Hematopoietic multipotent progenitor cell (in vitro differentiated cells): Measurements from ENCODE around the gene DCBLD1. TPM values are rescaled to one million over a fixed set of nuclear protein-coding genes. Genes with fewer than 3 reads are reported as not detected.
A peak's percentile ranks its signal among the peaks of the same experiment; 100 is the strongest.
"Not testable (repeated sequence)": the region's sequence is repeated elsewhere in the genome, so short reads cannot be mapped to it uniquely, and the experiment has no call there.

Source experiments
- DNase-seq, 3 donors: peaks; one replicate each; pipeline ENCODE4 v3.0.0-alpha.2; 2011 to 2015; ENCODE audit warnings: low read depth in 2 of 3, low spot score in 2 of 3
- total RNA-seq: library from RNA; depleted of rRNA; stranded (reverse); fragments of >200 nt; gene quantifications from one replicate; pipeline ENCODE4 v1.2.3, GENCODE V29; 2012

Gene DCBLD1
- total RNA-seq, 1 donor = 0.81 TPM

DNA sequence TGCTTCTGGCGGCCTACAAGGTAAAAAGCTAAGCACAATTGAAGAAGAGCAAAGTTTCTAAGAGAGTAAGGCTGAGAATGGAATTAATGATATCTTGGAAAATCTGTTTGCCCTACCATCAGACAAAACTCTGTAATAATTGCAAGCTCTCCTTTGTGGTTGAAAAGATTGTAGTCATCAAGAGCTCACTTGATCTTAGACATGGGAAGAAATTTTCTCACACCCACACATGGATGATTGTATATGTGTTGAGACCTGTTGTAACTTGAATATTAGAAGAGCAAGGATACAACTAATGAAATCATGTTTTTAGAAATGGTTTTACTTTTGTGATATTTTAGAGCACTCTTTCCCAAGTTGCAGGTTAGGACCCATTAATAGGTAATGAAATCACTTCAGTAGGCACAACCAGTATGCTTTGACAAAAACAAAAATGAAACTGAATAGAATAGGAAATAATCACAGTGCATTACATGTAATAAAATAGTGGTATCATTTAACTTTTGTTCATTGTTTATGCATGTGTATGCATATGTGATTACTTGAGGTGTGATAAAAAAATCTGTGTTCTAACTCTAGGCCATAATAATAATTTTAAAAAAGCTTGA is 14.0 kb downstream of the DCBLD1 start:
- no peak for DNase-seq

DNA sequence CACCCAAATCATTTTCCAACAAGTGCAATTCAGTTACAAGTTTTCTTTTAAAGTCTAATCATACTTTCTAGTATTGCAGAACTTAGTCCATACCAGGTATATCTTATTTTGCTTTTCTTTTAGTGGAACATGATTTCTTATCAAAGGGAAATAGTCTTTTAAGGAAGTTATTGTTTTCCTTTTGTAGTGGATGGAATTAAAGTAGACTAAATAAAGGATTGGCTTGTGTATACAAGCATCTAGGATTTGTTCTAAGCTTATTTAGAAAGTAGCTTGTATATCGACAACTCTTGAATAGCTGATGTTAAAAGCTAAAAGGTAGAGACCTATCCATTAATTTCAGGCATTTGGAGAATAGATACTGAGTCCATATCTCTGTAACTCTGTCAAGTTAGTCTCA is 14.8 kb downstream of the DCBLD1 start:
- DNase-seq = no peak

DNA sequence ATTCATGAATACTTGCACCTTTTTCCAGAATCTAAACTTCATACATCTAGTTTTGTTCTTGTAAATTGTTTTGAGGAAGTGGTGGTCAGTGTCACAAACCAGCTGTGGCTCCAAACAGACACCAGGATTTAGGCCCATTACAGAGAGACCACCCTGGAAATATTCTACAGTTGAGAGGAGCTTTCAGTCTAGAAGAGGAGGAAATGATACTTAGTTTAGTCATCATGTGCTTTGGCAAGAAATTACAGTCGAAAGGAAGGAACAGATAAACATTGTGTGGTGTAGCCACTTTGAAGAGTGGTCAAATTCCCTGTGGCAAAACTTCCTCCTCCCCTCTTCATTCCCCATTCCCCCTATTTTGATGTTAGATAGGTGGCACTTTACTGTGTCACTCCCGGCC is 15.7 kb downstream of the DCBLD1 start:
- DNase-seq = peak in 2 of 3 donors; percentile 26 to 42

DNA sequence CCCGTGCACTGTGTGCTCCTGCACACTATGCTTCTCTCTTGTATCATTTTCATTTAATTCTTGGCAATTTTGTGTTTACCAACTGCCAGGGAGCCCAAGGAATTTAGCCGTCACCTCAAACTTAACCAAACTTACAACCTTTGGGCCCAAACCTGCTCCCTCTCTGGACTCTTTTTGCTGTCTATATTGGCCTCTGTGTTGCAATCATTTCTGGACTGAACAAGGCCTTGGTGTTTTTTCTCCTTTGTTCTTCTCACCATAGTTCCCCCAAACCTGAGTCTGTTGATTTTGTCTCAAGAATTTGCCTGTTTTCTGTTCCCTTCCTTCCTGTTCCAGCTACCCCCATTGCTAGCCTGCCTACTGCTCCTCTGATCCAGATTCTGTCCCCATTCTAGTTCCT is 19.2 kb downstream of the DCBLD1 start:
- DNase-seq = no peak

DNA sequence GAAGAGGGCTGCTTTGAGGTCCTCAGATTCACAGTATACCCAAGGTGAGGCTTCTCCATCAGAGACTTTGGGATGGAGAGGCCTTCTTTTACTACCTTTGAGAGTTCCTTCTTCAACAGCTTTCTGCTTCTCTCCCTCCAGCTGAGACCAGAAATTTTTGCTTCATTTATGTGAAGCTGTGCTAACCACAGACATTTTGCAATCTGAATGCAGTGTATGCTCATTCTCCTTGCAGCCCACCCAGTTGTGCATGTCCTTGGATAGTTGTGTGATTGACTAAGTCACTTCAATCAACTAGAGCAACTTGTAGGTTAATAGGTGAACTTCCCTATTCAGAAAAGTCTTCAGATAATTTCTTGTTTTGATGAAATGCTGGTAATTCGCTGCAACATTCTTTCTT is 20.1 kb downstream of the DCBLD1 start:
- no peak for DNase-seq

DNA sequence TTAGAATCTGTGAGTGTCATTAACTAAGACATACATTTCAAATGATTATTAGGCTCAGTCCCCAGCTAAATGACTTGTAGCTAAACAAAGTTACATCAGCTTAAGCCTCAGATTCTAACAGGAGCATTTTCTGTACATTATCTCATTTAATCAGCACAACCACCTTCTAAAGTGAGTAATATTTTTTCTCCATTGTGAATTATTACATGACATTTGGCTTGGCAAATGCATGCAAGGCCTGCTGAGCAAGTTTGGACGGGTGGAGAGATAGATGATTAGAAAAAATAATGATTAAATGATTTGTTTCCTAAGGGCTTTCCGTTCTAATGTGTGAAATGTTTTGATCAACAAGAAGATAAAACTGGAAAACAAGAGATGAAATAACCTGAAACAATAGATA is 20.7 kb downstream of the DCBLD1 start:
- DNase-seq = no peak

DNA sequence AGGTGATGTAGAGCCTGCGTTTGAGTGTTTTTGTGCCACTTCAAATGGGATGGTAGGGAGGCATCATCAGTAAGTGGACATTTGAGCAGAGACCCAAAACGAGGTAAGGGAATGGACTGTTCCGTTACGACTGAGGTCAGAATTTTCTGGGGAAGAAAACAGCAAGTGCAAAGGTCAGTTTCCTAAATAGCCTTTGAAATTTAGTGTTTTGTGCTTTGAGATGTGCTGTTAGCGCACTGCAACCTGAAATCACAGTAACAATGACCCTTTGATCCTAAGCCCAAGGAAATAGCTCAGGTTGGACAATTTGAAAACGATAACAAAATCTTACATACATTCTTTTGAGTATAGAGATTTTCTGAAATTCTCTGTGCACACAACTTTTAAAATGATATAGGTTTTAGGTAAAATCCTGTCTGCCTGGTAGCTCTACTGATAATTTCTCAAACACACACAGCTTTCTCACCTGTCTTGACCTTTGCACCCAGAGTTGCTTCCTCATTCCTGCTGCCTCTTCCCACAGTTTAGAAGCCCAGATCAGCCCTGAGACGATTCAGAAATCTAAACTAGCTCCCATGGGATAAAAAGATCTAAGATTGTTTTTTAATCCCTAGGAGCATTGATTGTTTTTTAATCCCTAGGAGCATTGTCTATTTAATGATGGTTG is 22.1 kb downstream of the DCBLD1 start:
- DNase-seq = no peak

DNA sequence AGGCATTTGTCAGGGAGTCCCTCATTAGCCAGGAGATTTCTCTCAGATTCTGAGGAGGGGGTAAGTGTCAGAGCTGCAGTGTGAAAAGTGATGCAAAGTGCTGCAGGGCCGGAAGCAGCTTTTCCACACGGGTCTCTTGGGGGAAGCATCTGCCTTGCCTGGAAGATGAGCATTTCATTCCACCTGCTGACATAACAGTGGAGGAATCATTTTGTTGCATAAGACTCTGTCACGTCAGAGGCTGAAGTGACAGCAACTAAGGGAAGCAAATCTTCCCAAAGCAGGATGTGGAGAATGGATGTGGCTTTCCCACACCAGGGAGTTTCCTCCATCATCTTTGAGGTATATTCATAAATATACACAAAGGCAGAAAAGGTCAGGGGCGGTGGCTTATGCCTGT is 22.8 kb downstream of the DCBLD1 start:
- no peak for DNase-seq

DNA sequence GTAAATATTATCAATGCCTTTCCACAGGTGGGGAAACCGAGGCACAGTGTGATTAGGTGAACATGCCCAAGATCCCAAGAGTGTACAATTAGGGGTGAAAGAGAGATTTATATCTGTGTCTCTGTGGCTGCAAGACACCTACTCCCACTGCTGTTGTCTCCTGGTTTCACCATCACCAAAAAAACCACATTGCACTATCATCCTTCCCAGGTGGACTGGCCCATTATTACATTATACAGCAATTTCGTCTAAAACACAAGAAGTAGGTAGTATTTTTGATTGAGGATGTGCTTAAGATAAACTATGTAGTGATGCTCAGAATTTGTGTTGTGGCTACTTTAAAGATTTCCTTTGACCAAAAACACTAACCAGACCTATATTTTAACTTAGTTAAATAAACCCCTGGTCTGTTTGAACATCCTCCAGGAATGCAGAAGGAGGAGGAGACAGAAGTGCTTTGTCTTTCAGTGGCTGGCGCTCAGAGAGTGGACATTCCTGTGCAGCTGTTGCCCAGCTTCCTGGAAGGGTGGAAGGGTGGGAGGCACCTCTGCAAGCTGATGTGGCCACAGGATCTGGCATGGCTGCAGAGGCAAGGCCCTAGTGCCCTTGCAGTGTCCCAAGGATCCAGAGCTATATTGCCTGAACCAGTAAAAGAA is 23.8 kb downstream of the DCBLD1 start:
- no peak for DNase-seq

DNA sequence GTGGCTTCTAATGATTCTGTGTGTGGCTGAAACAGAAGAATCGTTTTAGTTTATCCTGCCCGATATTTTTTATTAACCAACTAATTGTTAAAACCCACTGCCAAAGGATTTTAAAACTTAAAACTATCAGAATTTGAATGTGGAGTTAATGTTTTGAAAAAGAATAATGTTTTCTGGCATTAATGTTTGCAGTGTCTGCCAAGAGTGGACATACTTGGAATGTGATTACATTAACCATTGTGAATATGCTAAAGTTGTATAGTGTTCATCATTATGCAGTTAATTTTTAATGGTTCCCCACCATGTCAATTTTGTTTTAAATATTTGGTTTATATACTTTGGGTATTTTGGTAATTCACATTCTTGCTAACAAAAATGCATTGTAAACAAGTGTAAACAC is 24.4 kb downstream of the DCBLD1 start:
- DNase-seq = no peak

DNA sequence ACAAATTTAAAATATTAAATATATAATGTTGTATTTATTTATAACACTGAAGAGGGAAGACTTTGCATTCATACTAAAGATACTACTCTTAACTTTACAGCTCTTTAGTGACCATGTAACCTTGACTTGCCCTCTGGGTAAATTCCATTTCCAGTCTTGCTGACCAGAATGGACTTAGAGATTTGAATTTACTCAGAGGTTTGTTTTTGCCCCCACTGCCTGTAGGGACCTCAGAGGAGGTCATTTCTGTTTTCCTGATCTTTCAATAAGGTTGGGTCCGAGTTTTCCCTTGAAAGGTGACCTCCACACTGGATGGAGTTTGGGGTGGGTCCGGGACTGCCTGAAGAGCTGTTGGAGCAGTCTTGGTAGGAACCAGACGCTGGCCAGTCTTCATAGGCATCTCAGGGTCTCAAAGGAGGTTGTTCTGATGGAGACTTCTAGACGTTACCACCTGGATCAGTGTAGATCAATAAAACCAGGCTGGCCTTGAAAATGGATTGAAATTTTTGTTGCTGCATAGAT is 26.0 kb downstream of the DCBLD1 start:
- DNase-seq = no peak

DNA sequence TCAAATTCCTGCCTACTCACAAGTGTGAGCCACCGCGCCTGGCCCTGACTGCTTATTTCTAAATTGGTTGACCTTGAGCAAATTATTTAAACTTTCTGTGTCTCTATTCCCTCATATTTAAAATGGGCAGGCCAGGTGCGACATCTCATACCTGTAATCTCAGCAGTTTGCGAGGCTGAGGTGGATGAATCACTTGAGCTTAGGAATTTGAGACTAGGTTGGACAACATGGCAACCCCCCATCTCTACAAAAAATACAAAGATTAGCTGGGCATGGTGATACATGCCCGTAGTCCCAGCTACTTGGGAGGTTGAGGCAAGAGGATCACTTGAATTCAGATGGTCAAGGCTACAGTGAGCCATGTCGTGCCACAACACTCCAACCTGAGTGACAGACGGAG is 26.5 kb downstream of the DCBLD1 start:
- no peak for DNase-seq

DNA sequence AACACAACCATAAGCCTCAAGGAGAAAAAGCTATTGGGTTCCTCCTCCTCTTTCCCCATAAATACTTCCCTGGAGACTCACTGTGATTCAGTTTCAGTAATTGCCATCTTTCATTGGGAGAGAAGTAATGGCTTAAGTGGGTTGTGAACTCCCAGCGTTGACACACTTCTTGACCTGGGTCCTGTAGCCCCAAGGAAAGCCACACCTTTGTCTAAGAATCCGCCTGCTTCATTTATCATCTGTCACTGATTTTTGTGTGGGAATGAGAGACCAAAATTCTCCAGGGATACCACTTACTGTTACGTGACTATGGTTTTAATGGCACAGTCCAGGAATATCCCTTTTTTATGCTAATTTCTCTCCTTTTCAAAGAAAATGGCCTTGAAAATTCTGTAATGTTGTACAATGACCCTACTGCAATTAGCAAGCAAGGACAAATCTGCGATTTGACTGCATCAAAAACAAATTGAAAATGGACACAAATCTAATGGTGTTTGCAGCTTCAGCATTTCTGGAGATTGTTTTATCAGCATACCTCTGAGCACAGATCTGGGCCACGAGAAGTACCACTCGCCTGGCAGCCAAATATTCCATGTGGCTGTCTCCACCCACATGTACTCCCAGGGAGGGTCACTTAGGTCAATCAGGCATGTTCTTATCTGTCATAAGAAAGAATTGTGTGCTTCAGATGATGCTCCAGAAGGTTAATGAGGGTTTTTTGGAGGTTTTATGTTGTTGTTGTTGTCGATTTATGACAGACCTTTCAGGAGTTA is 29.8 kb downstream of the DCBLD1 start:
- DNase-seq = no peak

DNA sequence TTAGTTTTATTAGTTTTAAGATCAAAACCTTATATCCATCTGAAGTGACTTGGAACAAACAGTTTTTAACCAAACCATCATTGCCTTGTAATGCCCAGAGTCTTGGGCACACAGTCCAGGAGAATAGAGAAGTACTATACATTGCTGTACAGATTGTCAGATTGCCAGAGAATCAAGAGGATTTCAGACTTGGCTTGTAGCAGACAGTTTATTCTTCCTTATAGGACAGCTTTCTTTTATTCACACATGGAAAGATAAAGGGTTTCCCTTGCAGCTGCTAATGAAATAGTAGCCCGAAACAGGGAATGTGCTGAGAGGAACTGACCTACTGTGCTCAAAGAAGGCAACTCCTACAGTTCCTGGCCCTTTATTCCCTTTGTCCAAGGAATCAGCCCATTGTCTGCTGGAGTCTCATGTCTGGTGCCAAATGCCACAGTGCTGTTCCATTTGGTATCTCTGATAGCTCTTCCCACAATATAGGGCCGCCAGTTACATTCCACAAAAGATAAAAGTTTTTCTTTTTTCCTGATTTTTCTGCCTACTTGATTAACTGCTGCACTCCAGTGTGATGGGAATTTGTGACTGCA is 30.6 kb downstream of the DCBLD1 start:
- DNase-seq = no peak

DNA sequence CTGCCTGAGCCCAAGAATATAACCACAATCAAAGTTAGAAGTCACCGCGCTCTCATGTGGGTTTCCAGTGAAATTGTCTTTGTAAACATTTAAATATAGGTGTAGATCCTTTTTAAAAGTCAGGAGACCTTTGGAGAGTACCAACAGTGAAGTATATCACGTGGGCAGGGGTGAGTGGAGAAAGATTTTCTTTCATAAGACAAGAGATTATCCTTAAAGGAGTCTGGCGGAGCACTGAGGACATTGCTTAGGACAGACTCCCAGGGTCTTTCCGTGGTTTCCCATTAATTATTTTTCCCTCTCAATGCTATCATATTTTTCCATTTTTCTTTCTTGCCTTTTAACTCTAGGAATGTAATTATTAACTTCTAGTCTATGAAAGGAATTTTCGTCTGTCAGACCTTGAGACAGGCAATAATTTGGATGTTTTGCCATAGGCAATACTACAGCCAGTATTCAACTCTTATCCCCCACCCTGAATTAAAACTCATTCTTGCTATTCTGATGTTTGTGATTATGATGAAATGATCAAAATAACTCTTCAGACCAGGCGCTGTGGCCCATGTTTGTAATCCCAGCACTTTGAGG is 31.4 kb downstream of the DCBLD1 start:
- no peak for DNase-seq

DNA sequence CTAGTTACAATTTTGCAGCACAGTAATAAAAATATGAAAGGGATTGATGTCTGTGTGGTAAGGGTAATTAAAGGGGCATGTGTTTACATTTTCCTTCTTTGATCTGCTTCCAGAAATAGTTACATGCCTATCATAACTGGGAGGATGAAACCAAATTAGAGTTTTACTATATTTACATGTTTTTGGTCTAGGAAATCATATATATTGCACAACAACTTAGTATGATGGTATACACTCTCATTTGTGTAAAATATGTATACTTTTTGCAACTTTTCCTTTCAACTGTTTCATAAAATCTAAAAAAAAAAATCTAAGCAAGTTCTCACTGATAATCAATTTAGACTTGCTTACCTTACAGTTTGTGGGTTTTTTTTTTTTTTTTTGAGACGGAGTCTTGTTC is 32.2 kb downstream of the DCBLD1 start:
- DNase-seq = no peak

DNA sequence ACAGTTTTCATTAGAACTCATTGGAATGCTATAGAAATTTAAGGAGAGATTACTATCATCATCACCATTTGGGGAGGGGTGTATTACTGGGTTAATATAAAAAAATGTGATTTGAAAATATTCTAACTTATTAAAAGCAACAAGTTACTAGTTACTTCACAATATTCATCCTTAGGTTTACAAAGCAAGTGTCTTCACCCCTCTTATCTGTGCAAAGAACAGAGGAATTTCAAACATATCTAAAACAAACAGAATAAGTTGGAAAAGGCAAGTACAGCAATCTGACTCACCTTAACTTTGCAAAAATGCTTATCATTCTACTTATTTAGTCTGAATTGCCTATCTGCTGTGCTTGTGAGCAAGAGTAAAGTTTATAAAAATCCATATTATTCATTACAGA is 32.9 kb downstream of the DCBLD1 start:
- no peak for DNase-seq

DNA sequence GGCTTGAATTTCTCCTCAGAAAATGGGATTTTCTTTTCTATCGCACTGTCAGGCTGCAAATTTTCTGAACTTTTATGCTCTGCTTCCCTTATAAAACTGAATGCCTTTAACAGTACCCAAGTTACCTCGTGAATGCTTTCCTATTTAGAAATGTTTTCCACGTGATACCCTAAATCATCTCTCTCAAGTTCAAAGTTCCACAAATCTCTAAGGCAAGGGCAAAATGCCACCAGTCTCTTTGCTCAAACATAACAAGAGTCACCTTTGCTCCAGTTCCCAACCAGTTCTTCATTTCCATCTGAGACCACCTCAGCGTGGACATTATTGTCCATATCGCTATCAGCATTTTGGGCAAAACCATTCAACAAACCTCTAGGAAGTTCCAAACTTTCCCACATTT is 35.5 kb downstream of the DCBLD1 start:
- not testable (repeated sequence) for DNase-seq

DNA sequence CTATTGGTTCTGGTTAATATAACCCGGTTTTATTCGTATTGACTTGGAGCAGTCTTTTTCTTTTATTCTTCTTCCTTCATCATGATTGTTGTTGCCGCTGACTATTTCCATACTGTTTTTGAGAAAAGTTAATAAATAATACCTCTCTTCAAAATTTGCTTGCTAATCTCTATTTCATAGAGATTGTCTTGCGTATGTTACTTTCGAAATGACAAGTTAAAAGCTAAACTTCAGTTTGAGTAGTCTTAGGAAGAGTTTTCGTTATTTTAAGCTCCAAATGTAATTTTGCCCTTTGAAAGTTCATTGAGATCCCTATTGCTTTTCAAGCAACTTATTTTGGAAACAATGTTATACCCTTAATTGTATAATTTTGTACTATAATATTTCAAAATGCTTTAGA is 36.4 kb downstream of the DCBLD1 start:
- no peak for DNase-seq

DNA sequence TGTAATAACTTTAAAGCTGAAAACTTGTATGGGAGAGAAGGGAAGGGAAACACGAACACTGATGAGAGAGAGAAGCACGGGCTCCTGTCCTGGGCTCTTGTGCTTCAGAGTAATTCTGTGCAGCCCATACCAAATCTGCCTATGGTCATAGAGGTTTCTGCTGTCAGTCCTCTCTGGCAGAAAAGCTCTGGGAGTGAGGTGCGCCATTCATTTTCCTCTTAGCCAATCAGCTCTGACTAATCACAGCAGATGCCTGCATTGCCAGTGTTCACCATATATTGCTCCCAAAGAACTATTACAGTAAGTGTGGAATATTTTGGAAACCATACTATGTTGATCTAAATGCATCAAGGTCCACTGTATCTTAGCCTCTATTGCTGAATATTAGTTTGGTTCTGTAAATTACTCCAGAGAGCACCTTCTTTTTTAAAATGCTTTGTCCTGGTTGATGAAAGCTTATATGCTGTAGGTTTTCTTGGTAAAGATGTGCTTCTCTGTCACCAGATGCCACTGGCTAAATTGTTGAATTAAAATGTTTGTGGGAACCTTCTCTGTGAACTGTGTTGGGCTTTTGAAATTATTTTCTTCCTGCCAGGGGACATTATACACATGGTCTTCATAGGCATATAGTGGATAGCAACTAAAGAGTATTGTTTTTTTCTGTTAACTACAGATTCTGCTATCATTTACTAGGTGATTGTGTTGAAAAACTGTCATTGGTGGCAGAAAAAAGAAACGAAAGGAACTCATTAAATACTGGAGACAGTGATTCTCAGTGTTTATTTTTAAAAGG is 38.3 kb downstream of the DCBLD1 start:
- no peak for DNase-seq
